ENCODE data around the gene YES1. TPM values are rescaled to one million over a fixed set of nuclear protein-coding genes. Genes with fewer than 3 reads are reported as not detected.

Gene YES1
- total RNA-seq, 6 donors from 2014 or later: 24.1 to 118 (median 55.0) TPM

DNA sequence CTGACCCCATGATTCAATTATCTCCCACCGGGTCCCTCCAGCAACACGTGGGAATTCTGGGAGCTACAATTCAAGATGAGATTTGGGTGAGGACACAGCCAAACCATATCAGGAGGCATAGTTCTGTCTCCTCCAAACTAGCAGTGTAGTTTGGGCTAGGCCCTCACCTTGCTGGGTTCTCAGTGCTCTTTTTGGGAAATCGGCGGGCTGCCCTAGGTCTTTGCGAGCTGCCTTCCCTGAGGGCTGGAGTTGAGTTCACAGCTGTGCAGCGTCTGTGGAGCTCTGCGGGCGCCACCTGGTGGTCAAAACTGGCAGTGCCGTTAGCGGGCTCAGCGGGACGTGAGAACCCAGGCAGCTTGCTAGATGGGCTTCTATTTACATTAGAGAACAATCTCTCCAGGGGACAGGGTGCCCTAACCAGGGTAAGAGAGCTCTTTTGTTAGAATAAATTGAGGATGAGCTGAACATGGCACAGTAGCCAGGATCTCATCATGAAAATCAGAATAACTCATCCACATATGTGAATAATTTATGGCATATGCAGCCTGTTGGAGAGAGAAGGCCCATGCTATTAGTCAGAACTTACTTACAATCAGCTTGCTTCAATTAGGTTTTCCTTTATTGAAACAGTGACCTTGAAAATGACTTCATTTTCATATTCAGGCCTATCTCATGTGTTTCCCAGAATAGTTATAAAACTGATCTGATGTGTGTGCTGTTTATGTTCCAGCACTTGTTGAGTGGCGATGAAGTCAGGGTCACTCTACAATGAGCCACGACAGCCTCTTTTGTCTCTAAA lies 27.4 kb upstream of the YES1 start:
- no peaks in the 10 kb centered on the region for H3K27me3 ChIP-seq

DNA sequence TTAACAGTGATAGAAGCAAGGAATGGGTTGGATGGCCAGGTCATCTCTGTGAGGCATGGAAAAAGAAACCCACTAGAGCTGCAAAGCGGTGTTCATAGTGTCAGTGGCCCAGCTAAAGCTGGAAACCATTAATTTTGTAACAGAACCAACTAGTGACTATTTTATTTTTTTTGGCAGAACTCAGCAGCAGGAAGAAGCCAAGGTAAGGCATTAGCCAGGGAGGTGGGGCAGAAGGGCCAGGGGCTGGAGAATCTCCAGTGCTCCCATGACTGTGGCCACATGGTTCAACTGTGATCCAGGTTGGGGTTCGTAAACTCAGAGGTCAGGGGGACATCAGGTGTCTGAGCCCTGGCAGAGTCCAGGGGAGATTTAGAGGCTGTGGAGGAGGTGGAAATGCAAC lies 25.9 kb upstream of the YES1 start:
- H3K4me3 ChIP-seq: no peak overlapping the region
- H3K4me1 ChIP-seq: peaks cover 0 to 11% (median 8%) of the 10 kb centered on the region in 4 donors
- H3K36me3 ChIP-seq: no peaks in the 10 kb centered on the region
- H3K27me3 ChIP-seq: no peaks in the 10 kb centered on the region
- no peak for DNase-seq
- TF ChIP-seq EP300 (IDR thresholded peaks at IDR 0.05): no peak
- TF ChIP-seq, protein P1, sequence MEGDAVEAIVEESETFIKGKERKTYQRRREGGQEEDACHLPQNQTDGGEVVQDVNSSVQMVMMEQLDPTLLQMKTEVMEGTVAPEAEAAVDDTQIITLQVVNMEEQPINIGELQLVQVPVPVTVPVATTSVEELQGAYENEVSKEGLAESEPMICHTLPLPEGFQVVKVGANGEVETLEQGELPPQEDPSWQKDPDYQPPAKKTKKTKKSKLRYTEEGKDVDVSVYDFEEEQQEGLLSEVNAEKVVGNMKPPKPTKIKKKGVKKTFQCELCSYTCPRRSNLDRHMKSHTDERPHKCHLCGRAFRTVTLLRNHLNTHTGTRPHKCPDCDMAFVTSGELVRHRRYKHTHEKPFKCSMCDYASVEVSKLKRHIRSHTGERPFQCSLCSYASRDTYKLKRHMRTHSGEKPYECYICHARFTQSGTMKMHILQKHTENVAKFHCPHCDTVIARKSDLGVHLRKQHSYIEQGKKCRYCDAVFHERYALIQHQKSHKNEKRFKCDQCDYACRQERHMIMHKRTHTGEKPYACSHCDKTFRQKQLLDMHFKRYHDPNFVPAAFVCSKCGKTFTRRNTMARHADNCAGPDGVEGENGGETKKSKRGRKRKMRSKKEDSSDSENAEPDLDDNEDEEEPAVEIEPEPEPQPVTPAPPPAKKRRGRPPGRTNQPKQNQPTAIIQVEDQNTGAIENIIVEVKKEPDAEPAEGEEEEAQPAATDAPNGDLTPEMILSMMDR (IDR thresholded peaks at IDR 0.05): no peak
- TF ChIP-seq POLR2AphosphoS5 (IDR thresholded peaks at IDR 0.05): no peak
- TF ChIP-seq POLR2A (IDR thresholded peaks at IDR 0.05): no peak
- H3K9me3 ChIP-seq: no peaks in the 10 kb centered on the region
- 90 to 96% methylated on average over 2 of the region's 2 CpGs for WGBS, 2 donors
- ATAC-seq (ENCODE audit: low FRiP score in 2 of 2): no peak
- H3K27ac ChIP-seq: no peak overlapping the region

More for the DNA sequence above, 27.4 kb upstream of the YES1 start:
- TF ChIP-seq POLR2A (IDR thresholded peaks at IDR 0.05) (peak in 1 of 4 donors; percentile 4), EP300 (IDR thresholded peaks at IDR 0.05) (no peak)
- TF ChIP-seq, protein P1 (IDR thresholded peaks at IDR 0.05): peak; percentile 90 to 98 (median 91)
- Histone ChIP-seq H3K9me3 (no peaks in the 10 kb centered on the region), H3K4me3 (no peak overlapping the region), H3K4me1 (peaks cover 0 to 11% (median 8%) of the 10 kb centered on the region in 4 donors), H3K36me3 (no peaks in the 10 kb centered on the region), H3K27ac (peak overlapping the region in 3 of 4 donors; percentile 18 to 69 (median 30))
- WGBS, 2 donors: 18 to 24% methylated on average over 12 to 13 of the region's 14 CpGs
- DNase-seq (peak; percentile 84 to 97), ATAC-seq (ENCODE audit: low FRiP score in 2 of 2) (peak; percentile 89 to 95)

DNA sequence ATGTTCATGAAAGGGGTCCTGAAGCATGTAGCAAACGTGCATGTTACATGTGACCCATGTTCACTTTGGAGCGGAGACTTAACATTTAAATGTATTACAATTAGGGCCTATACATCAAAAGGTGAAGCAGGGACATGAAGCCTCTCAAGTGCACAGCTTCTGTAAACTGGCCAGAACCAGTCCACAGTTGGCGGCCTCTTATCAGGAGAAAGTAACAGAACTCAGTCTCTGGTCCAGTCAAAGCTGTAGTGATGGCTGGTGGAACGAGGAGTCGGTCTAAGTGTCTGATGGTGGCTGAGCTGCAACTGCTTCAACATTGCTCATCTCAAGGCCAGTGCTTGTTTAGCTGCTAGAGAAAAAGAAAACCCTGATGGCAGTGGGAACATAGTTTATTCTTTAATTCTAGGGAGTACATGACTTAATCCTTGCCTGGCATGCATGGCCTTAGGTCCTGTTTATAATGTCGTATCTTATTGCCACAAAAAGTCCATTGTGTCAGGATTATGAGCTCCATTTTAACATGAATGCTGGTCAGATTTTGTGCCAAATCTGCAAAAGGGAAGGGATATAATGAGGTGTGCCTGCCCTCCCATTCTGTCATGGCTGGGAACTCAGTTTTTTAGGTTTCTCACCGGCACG lies 22.2 kb upstream of the YES1 start:
- H3K36me3 ChIP-seq: no peaks in the 10 kb centered on the region
- H3K4me3 ChIP-seq: no peak overlapping the region
- H3K27ac ChIP-seq: no peak overlapping the region
- TF ChIP-seq, protein P1 (IDR thresholded peaks at IDR 0.05): no peak
- no peak for TF ChIP-seq EP300 (IDR thresholded peaks at IDR 0.05)
- no peak for TF ChIP-seq POLR2AphosphoS5 (IDR thresholded peaks at IDR 0.05)
- no peak for TF ChIP-seq POLR2A (IDR thresholded peaks at IDR 0.05)
- DNase-seq (no peak), ATAC-seq (ENCODE audit: low FRiP score in 2 of 2) (no peak)
- no peaks in the 10 kb centered on the region for H3K27me3 ChIP-seq
- 86 to 87% methylated on average over 8 of the region's 8 CpGs for WGBS, 2 donors
- no peaks in the 10 kb centered on the region for H3K9me3 ChIP-seq
- peaks cover 2 to 19% (median 15%) of the 10 kb centered on the region in 4 donors for H3K4me1 ChIP-seq

DNA sequence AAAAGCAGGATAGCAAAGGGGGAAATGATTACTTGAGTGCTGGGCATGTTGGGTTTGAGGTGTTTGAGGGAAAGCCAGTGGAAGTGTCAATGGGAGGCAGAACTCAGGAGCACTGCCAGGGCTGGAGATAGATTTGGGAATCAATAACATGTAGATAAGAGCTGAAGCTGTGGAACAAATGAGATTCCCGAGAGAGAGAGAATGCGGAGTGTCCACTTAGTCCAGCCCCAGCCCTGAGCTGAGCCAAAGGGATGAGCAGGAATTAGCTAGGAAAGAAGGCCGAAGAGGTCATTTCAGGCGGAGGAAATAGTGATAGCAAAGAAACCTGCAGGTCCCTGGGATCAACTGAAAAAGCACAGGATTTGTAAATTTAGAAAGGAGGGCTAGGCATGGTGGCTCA lies 21.2 kb upstream of the YES1 start:
- no peaks in the 10 kb centered on the region for H3K36me3 ChIP-seq
- TF ChIP-seq, protein P1 (IDR thresholded peaks at IDR 0.05): no peak
- TF ChIP-seq POLR2AphosphoS5 (IDR thresholded peaks at IDR 0.05) (no peak), POLR2A (IDR thresholded peaks at IDR 0.05) (no peak)
- H3K27ac ChIP-seq: no peak overlapping the region
- H3K9me3 ChIP-seq: no peaks in the 10 kb centered on the region
- peaks cover 0 to 18% (median 12%) of the 10 kb centered on the region in 4 donors for H3K4me1 ChIP-seq
- no peak for DNase-seq
- no peaks in the 10 kb centered on the region for H3K27me3 ChIP-seq
- ATAC-seq (ENCODE audit: low FRiP score in 2 of 2): no peak
- 88 to 93% methylated on average over 4 of the region's 4 CpGs for WGBS, 2 donors
- H3K4me3 ChIP-seq: no peak overlapping the region
